ENCODE data around the gene FTSJ1.

GRCh38 chrX:48456628-48457331 is 19.2 kb upstream of the FTSJ1 start:
- TF ChIP-seq ZNF274 (IDR thresholded peaks at IDR 0.05; ENCODE audit: low read depth, low read length) (no peak), SUZ12 (IDR thresholded peaks at IDR 0.05; ENCODE audit: extremely low read depth, insufficient read depth, insufficient read length) (no peak), YY1 (IDR thresholded peaks at IDR 0.05; ENCODE audit: insufficient read depth, insufficient read length) (no peak)

Data from NT2/D1 (cell line).